GM12873 (cell line): Measurements from ENCODE around the gene ARHGEF28.

Experiments
- CTCF ChIP-seq: IDR thresholded peaks from 2 replicates; pipeline ENCODE4 v1.5.1; 2012; ENCODE audit warnings: low read depth, mild to moderate bottlenecking, moderate library complexity, low read length, control low read depth; ENCODE audit not compliant: insufficient read depth; ENCODE audit errors: missing control alignments

Gene ARHGEF28

GRCh38 chr5:73612799-73613198 is 13.2 kb upstream of the ARHGEF28 start:
- TF ChIP-seq CTCF, result no peak

GRCh38 chr5:73615085-73615484 is 10.9 kb upstream of the ARHGEF28 start:
- no peak for TF ChIP-seq CTCF

- TF ChIP-seq CTCF, result no peak
These were observed 10.0 kb upstream of the ARHGEF28 start for GRCh38 chr5:73615947-73616346.

GRCh38 chr5:73617510-73618279 is 8.3 kb upstream of the ARHGEF28 start:
- no peak for TF ChIP-seq CTCF

GRCh38 chr5:73619606-73620333 is 6.2 kb upstream of the ARHGEF28 start:
- TF ChIP-seq CTCF, result no peak

GRCh38 chr5:73620334-73620687 is 5.7 kb upstream of the ARHGEF28 start:
- no peak for TF ChIP-seq CTCF

GRCh38 chr5:73623060-73623459 is 2.9 kb upstream of the ARHGEF28 start:
- TF ChIP-seq CTCF, result no peak
